HG02981 (cell line): ENCODE results near the gene MAPT.

Source experiments
- ATAC-seq: cut with Tn5 transposase; IDR thresholded peaks from one replicate; pipeline ENCODE4 v1.9.1; 2021; ENCODE audit warnings: mild to moderate bottlenecking, moderate library complexity; ENCODE audit not compliant: unreplicated experiment

The MAPT gene

GRCh38 chr17:46026166-46027047 is 132.1 kb downstream of the MAPT start:
- ATAC-seq = no peak

GRCh38 chr17:46027048-46027975 is 133.0 kb downstream of the MAPT start:
- no peak for ATAC-seq

DNA sequence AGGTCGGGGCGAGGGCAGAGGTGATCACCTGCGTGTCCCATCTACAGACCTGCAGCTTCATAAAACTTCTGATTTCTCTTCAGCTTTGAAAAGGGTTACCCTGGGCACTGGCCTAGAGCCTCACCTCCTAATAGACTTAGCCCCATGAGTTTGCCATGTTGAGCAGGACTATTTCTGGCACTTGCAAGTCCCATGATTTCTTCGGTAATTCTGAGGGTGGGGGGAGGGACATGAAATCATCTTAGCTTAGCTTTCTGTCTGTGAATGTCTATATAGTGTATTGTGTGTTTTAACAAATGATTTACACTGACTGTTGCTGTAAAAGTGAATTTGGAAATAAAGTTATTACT is 133.6 kb downstream of the MAPT start:
- ATAC-seq = no peak

GRCh38 chr17:46028374-46028773 is 134.0 kb downstream of the MAPT start:
- no peak for ATAC-seq

DNA sequence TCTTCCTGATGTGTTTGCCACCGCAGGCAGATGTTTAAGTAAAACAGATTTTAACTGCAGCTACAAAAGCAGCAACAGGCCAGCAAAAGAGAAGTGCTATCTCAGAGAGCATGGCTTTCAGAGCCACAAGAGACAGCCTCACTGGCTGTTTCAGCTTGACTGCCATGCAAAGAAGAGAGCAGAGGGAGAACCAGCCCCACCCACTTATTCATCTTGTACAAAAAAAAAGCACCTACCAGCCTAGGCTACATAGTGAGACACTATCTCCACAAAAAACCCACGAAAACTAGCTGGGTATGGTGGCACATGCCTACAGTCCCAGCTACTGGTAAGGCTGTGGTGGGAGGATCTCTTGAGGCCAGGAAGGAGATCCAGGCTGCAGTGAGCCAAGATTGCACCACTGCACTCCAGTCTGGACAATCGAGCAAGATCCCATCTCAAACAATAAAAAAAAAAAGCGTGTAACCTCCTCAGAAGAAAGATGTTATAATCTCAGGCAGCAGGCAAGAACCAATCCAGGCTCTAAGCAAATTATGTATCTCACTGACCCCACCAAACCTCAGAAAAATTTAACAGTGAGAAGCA is 134.7 kb downstream of the MAPT start:
- ATAC-seq = no peak

- ATAC-seq = no peak
Observed at GRCh38 chr17:46029627-46030026, 135.3 kb downstream of the MAPT start.

DNA sequence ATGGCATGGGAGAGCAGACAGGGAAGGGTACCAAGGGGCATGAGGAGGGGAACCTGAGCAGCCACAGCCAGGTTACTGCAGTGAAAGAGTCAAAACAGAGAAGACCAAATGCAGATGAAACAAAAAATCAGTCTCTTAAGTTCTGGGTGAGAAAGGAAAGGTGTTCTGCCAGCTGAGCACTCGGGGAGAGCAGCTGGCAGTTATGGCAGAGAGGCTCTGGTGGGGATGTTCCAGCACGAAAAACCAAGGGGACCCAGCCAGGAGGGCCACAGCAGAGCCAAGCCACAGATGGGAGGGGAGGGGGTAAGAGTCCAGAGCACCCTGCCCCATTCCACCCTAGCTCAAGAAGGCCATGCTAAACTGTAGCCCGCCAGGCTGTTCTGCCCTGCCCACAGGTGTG is 136.4 kb downstream of the MAPT start:
- ATAC-seq = no peak

DNA sequence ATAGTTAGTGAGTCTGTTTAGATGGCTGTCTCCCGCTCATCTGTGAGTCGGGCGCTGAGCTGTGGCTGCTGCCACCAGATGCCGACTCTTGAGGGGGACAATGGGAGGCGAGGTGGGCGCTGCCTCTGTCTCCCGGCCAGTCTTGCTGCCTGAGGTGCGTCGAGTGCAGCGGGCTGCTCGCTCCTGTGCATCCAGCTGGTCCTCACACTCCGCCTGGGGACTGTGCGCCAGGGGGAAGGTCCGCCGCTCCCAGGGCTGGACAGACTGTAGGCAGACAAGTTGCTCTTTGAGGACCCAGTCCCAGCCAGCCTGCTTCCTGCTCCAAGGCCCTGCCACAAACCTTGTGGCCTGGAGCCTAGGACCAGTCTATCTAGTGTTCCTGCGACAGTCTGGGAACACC is 137.1 kb downstream of the MAPT start:
- ATAC-seq = no peak

DNA sequence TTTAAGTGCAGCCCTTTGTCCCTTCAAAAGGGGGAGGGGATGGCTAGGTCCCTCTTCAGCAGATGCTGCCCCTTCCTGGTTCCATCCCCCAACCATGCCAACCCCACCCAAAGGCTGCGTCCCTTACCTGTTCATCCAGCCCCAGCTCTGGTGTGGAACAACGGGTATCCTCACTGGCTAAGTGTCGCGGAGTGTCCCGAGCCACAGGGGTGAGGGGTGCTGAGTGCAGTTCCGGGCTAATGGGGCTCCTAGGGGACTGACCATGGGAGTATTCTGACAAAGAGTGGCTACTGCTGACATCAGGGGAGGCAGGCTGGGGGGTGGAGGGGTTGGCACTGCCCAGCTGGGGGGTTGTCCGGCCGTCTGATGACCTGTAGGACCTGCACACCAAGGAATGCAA is 137.6 kb downstream of the MAPT start:
- ATAC-seq = no peak

- ATAC-seq = no peak
Observed at GRCh38 chr17:46032909-46033308, 138.6 kb downstream of the MAPT start.

DNA sequence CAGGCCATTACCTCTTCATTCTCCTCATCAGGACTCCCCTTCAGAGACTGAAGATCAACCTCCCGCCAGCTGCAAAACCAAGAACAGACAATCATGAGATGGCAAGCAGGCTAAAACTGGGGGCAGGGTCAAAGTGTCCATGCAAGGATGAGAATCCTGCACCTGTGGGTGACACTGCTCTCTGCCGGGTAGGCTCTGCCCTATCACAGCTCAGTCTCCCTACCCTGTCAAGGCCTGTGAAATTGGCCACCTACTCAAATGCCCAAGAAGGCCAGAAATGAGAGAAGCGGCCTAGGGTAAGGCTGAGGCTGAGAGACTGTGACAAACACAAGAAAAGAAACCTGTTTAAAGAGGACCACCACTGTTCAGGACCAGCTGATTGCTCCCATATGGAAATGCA is 139.0 kb downstream of the MAPT start:
- no peak for ATAC-seq

DNA sequence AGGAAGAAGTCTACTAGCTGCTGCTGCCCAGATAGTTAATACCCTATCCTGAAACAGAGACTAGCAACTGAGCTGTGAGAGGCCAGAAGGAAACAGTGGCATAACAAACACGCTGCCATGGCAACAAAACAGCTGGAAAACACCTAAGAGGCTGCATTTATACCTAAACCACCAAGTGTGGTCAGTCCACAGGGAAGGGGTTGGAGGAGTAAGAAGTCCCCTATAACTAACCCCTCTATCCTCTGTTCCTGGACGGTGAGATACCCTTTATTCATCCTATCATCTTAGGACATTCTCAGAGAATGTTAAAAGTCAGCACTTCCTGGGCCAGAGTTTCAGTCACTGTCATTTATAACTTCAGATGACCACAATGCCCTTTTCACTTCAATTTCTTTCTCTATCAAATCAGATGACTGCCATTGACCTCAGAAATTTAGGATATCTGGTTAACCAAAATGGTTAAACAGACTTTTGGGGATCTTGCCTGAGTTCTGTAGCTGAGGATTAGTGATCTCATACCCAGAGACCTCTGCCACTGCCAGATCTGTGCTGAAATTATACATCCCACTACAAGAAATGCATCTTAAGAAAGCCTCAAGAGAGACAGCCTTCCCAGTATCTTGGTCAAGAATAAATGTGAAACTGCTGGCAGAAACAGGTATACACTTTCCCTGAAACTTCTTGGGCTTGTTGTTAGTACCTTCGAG is 140.9 kb downstream of the MAPT start:
- ATAC-seq = no peak

- no peak for ATAC-seq
Observed at GRCh38 chr17:46036491-46036890, 142.1 kb downstream of the MAPT start.

DNA sequence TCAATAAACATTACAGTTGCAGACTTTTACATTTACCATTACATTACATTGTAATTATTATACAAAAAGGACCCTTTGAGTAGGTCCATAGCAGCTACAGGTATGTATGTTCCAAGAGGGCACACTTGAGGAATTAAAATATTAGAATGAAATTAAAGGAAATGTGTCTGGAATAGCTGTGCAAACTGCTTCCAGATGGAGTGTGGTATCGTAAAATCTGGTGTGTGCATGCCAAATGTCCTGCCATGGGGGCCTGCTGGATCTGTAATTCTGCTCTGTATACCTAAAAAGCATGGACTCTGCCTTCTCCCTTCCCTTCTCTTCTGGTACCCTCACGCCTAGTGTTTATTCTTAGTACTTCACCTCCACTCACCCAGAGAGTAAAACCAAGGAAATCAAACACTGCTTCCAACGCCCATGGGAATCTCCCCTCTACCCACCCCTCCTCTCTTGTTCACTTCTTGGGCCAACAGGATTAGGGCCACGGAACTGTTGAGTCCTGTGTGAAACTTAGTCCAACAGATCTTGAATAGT is 143.4 kb downstream of the MAPT start:
- no peak for ATAC-seq

GRCh38 chr17:46038414-46038813 is 144.1 kb downstream of the MAPT start:
- ATAC-seq = no peak

DNA sequence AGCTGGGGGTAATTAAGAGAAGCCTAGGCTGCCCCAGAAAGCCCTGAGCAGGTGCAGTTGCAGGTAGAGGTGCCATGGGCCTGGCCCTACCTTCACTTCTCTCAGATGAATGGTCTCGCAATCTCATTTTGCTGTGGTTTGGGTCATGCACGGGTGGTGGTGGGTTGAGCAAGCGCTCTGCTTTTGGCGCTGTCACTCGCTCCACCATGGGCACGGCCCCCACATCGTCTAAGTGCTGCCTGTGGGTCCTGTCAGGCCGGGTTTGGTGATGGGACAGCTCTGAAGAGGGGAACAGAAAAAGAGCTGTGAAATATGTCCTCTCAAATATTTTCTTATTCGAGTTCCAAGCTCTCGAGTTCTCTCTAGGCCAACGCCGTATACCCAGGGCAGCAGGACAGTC is 144.6 kb downstream of the MAPT start:
- ATAC-seq = no peak

- no peak for ATAC-seq
Observed at GRCh38 chr17:46039592-46040186, 145.3 kb downstream of the MAPT start.

DNA sequence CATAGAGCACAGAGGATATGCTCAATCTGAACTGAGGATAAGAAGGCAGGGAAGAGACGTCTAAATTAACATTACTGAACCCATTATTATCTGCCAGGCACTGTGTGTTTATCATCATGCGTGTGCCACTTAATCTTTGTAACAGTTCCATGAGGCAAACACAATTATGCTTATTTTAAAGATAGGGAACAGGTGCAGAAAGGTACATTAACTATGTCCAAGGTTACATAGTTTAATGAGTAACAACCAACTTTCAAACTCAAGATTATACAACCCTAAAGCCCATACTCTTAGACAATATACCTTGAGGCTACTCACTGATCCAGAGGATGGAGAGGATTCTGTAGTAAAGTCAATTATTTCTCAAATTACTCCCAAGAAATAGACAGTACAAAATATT is 147.9 kb downstream of the MAPT start:
- ATAC-seq = no peak

DNA sequence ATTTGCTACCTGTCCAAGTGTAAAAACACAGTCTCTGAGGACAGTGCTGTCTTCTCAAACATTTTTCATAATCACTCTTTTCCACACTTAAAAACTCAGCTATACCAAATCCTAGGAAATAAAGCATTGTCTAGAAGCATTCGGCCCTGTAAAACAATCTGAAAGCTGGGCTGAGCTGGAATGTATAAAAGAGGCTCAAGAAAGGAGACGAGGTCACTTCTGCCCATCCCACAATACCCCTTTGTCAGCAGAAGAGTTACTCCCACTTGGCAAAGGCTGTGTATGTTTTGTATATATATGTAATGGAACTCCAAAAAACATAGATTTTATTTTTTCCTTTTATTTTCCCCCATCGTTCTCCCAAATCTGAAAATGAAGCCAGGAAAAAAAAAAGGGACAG is 148.6 kb downstream of the MAPT start:
- no peak for ATAC-seq

DNA sequence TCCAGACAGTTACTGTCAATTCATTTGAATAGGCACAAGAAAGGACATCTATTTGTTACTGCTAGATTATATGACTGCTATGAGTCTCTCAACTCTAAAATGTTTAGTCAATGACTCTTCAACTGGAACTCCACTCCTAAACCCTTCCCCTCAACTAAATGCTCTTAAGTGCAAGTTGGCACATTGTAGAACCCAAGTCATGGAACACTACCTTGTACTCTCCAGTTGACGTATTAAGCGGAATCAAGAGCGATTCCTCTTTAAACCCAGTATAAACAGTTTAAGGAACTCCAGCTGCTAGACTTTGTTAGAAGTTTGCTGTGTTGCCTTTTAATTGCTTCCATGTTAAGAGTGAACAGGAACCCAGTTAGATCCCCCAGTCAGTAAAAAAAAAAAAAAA is 149.3 kb downstream of the MAPT start:
- no peak for ATAC-seq
